DMS53 treated with DMSO at 0.1 percent for 48 hours (cell line): ENCODE measurements around the gene WDR37.
"Not testable (repeated sequence)": the region's sequence is repeated elsewhere in the genome, so short reads cannot be mapped to it uniquely, and the experiment has no call there.

Experiments used
- DNase-seq: peaks from one replicate; lab custom pipeline; 2025; ENCODE audit not compliant: unreplicated experiment; lab: John Stamatoyannopoulos, UW

Gene WDR37

GRCh38 chr10:1101946-1102345, 45.8 kb downstream of the WDR37 start:
- DNase-seq, result no peak

GRCh38 chr10:1102416-1102815, 46.2 kb downstream of the WDR37 start:
- no peak for DNase-seq

- no peak for DNase-seq
Measured at GRCh38 chr10:1102831-1103230, 46.6 kb downstream of the WDR37 start.

- no peak for DNase-seq
Measured at GRCh38 chr10:1103551-1103950, 47.4 kb downstream of the WDR37 start.

- DNase-seq, result no peak
Measured at GRCh38 chr10:1104971-1105370, 48.8 kb downstream of the WDR37 start.

- DNase-seq, result no peak
Measured at GRCh38 chr10:1107004-1107403, 50.8 kb downstream of the WDR37 start.

GRCh38 chr10:1107679-1108078, 51.5 kb downstream of the WDR37 start:
- peak; percentile 38 for DNase-seq

GRCh38 chr10:1109795-1110673, 53.8 kb downstream of the WDR37 start:
- DNase-seq, result peak; percentile 75

- no peak for DNase-seq
Measured at GRCh38 chr10:1110674-1111119, 54.5 kb downstream of the WDR37 start.

- DNase-seq, result no peak
Measured at GRCh38 chr10:1114315-1114714, 58.1 kb downstream of the WDR37 start.

- DNase-seq, result no peak
Measured at GRCh38 chr10:1114719-1115606, 58.8 kb downstream of the WDR37 start.

GRCh38 chr10:1115607-1115955, 59.4 kb downstream of the WDR37 start:
- no peak for DNase-seq

- DNase-seq, result no peak
Measured at GRCh38 chr10:1116051-1116450, 59.9 kb downstream of the WDR37 start.

- DNase-seq, result no peak
Measured at GRCh38 chr10:1116696-1117280, 60.6 kb downstream of the WDR37 start.

GRCh38 chr10:1117651-1118050, 61.5 kb downstream of the WDR37 start:
- no peak for DNase-seq

- not testable (repeated sequence) for DNase-seq
Measured at GRCh38 chr10:1118318-1118717, 62.1 kb downstream of the WDR37 start.

GRCh38 chr10:1119027-1119426, 62.8 kb downstream of the WDR37 start:
- no peak for DNase-seq

- no peak for DNase-seq
Measured at GRCh38 chr10:1119501-1119900, 63.3 kb downstream of the WDR37 start.

GRCh38 chr10:1120306-1120705, 64.1 kb downstream of the WDR37 start:
- DNase-seq, result no peak

GRCh38 chr10:1120801-1121211, 64.6 kb downstream of the WDR37 start:
- no peak for DNase-seq

GRCh38 chr10:1121271-1121970, 65.2 kb downstream of the WDR37 start:
- DNase-seq, result no peak
